GM06990 (cell line): ENCODE results near the gene LGR6.
A peak's percentile ranks its signal among the peaks of the same experiment; 100 is the strongest.

ENCODE experiments used
- DNase-seq: peaks from one replicate; pipeline ENCODE4 v3.0.0-alpha.2; 2011; ENCODE audit not compliant: insufficient read length; ENCODE audit errors: extremely low read depth
- H3K27me3 ChIP-seq: replicated peaks from 2 replicates; pipeline ENCODE4 v1.6.0; 2011; ENCODE audit warnings: low read length; ENCODE audit not compliant: control insufficient read depth, insufficient read depth
- H3K36me3 ChIP-seq: 2 replicates; pipeline ENCODE4 v1.5.1; 2011; ENCODE audit warnings: low read length; ENCODE audit not compliant: control insufficient read depth, insufficient read depth
- H3K4me3 ChIP-seq: replicated peaks from 2 replicates; pipeline ENCODE4 v1.5.1; 2011; ENCODE audit warnings: low read depth, mild to moderate bottlenecking, control low read depth, low read length
- CTCF ChIP-seq: IDR thresholded peaks from 2 replicates; pipeline ENCODE4 v1.5.1; 2011; ENCODE audit warnings: low read length, control low read depth, mild to moderate bottlenecking, inconsistent platforms; ENCODE audit not compliant: insufficient read depth, poor library complexity, severe bottlenecking

LGR6 gene

DNA sequence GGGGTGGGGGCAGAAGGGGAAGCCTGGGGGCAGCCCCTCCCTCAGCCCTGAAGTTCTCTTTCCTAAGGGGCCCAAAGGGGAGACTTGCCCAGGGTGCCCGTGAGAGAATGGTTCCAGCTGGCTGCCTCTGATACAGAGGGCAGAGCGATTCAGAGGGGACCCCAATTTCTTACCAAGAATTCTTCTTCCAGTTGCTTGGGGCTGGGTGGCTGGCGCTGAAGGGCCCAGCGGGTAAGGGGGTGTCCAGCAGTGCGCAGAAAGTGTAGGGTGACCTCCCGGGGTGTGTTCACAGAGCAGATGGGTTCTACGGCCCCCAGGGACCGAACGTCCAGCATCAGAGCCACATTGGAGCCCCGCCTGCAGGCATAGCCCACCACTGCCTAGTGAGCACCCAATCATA, 35.7 kb upstream of the LGR6 start:
- peaks cover 28% of the 10 kb centered on the region for H3K36me3 ChIP-seq
- H3K27me3 ChIP-seq: no peaks in the 10 kb centered on the region
- no peak for DNase-seq
- no peak overlapping the region for H3K4me3 ChIP-seq
- TF ChIP-seq CTCF: no peak

GRCh38 chr1:202158810-202159533, 34.6 kb upstream of the LGR6 start:
- Histone ChIP-seq H3K36me3 (peaks cover 21% of the 10 kb centered on the region), H3K27me3 (no peaks in the 10 kb centered on the region), H3K4me3 (peak overlapping the region; percentile 69)
- DNase-seq: peak; percentile 60
- peak; percentile 61 for TF ChIP-seq CTCF

DNA sequence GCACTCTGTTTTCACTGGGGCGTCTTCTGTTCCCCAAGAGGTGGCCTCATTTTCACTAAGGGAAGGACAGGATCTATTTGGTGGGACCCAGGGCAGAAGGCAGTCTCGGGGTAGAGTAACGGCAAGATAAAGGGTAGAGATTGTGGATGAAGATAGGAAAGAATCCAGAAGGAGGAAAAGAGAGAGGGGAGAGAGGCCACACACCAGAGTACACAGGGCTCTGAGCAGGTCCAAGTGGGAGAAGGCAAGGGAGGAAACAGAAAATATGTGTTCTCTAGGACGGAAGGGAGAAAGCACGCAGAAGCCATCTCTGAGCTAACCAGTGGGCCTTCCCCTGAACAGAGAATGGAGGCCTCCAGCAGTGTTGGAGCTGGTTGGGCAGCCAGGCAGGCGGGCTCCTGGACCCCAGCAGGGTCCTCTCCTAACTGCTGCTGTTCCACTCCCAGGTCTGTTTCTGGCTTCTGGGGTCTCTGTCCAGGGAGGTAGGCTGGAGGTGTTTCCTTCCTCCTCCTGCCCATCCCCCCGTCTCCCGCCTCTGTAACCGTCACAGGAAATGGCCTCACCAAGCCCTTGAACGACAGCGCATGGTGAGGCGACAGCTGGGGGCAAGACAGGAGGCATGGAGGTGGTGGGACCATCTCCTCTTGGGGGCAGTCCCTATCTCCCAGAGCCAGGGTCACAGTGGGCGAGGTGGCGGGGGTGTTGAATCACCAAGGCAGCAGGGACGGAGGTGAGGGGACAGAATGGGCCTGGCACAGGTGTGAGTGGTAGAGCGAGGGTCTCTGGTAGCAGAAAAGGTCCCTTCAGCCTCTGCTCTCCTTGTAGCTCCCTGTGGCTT, 33.8 kb upstream of the LGR6 start:
- peak overlapping the region; percentile 69 for H3K4me3 ChIP-seq
- TF ChIP-seq CTCF: no peak
- DNase-seq: peak; percentile 76
- peaks cover 17% of the 10 kb centered on the region for H3K36me3 ChIP-seq
- H3K27me3 ChIP-seq: no peaks in the 10 kb centered on the region

DNA sequence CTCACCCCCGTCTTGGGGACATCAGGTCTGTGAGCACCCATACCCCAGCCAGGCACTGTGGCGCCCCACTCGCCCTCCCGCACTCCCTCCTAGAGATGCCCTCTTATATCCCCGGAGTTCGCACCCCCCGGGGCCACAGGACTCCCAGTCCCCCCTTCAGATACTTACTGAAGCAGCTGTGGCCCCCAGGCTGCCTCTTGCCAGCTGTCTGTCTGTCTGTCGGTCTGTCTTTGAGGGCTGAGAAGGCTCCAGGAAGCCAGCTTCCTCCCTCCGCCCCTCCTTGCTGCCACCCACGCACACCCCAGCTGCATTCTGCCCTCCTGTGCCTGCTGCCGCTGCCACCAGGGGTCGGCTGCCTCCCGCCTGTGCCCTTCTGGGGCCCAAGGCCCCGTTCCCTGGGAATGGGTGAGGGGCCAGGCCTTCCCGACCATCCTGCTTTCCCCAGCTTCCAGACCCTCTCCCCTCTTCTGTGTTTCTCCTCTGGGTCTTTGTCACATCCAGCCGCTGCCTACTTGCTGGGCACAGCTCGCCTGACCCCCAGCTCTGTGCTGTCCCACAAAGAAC, 33.1 kb upstream of the LGR6 start, which contains the start of gene PTPN7:
PTPN7 (minus strand) TSS at position 226 of the 564 bp plus-strand sequence. CDS start 1,200 bp downstream, outside the sequence.
- H3K27me3 ChIP-seq: no peaks in the 10 kb centered on the region
- peak; percentile 81 for DNase-seq
- TF ChIP-seq CTCF: peak; percentile 73
- H3K36me3 ChIP-seq: peaks cover 11% of the 10 kb centered on the region
- H3K4me3 ChIP-seq: peak within 1 kb of the TSS; percentile 69

DNA sequence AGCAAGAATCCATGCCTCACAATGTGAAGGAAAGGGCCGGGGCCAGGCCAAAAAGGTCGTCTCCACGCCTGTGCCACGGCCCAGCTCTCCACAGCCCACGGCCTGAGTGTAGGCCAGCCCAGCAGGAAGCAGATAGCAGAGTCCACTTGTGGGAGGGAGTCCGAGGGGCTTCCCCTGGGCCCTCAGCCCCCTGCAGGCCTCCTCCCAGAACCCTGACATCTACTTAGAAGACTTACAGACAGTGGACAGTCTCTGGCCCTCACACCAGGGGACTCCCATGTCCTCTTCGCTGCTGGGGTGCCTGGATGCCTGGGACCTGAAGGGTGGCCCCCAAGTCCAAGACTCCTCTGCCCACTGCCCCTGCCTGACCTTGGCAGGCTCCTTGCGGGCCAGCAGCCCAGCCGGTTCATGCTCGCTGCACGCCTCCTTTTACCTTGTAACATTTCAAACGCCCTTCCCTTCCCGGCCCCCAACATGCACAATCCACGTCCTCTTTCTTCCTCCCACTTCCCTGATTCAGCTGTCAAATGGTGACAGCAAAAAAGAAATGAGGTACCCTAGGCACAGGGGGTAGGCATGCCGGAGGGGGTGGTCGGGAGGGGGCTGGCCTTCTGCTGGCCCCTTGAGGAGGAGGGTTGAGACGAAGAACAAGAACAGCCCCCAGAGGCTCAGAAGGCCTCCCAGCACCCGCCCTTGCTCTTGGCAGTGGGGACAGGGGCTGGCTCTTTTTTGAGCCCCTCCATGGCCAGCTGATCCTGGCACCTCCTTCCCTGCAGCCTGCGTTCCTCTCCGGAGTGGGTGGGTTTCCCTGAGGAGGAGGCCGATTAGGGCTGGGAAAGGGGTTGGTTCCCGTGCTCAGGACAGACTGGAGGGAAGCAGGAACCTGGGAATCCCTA, 32.2 kb upstream of the LGR6 start:
- peak; percentile 43 for DNase-seq
- Histone ChIP-seq H3K27me3 (no peaks in the 10 kb centered on the region), H3K36me3 (peaks cover 8% of the 10 kb centered on the region), H3K4me3 (peak overlapping the region; percentile 69)
- TF ChIP-seq CTCF: no peak
